CD4-positive, alpha-beta T cell treated with Interleukin-6 at 100 ng/mL for 8 hours (primary cell): ENCODE data around the gene GUCY1B1.
"Not testable (repeated sequence)": the region's sequence is repeated elsewhere in the genome, so short reads cannot be mapped to it uniquely, and the experiment has no call there.

Source experiments
- DNase-seq: peaks from one replicate; pipeline ENCODE4 v3.0.0-alpha.2; 2020; ENCODE audit warnings: mixed read lengths, low spot score

The GUCY1B1 gene

DNA sequence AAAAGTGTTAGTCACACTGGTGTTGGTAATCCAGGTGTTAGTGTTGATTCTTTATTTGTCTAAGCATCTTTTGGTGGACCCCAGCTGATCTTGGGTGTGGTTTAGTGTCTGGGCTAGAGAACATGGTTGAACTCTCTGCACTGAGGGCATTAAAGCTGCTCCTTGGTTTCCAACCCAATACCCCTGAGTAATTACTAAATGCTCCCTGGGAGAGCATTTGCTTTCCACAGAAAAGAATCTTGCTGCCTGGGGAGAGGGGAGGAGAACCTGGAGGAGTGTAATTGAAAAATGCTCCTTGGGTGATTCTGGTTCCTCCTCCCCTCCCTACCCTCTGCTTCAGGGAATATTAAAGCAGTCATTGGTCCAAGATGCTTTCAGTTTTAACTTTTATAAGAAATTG lies 3.1 kb downstream of the GUCY1B1 start:
- no peak for DNase-seq

DNA sequence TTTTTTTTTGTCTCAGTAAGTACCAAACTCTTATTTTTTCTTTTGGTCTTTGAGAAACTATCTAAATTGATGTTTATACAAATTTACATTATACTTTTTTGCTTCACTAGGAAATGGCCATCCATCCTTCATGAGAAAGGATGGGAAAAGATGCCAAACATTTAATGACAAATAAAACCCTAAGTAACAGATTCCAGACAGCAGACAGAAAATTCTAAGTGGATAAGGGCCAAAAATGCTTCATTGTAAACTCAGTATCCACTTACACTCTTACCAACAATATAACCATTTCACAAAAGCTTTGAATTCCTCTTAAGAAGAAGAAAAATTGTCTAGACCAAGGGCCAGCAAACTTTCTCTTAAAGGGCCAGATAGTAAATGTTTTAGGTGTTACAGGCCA lies 3.5 kb downstream of the GUCY1B1 start:
- no peak for DNase-seq

DNA sequence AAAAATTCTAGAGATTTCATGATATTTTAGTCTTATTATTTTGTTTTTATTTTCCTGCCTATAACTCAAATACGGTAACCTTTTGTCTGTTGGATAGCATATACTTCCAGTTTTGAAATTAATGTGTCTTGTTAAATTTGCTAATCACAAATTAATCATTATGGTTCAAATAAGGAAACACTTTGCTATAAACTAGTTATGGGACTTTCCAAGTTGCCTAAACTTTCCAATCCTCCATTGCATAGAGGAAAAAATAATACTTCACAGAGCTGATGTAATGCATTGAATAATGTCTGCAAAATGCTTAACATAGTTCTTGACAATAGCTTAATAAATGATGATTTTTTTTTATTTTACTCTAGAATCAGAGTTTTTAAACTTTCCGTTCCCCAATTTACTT lies 4.7 kb downstream of the GUCY1B1 start:
- no peak for DNase-seq

DNA sequence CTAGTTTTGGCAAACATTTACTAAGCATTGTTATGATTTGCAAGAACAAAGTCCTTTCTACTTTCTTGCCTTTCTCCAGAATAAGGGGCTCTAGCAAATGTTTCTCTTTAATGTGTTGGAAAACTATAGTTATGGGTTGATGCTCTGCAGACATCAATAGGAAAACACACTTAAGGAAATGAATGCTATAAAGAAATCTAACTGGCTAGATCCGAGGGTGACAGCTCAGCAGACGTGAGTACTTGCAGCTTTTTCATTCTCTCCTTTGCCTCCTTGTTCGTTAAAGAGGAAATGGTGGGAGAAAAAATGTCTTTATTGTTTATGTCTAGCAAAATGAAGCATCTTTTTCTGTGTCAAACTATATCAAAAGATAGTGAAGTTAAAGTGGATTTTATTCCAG lies 6.3 kb downstream of the GUCY1B1 start:
- DNase-seq: no peak

DNA sequence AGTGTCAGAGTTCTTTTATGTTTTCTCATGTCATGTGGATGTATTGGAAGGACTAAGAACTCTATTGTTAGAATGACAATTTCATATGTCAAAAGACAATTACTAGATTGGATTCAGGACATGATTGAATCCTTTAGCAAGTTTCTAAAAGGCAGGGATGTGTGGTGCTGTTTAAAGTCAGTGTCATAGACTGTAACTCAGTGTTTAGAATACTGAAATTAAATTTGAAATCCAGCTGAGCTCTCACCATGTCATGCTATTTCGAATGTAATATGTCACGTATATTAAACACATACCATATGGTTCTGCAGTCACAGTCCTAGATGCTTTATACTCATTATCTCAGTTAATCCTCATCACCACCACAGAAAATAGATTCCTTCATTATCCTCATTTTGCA lies 7.8 kb downstream of the GUCY1B1 start:
- DNase-seq: no peak

DNA sequence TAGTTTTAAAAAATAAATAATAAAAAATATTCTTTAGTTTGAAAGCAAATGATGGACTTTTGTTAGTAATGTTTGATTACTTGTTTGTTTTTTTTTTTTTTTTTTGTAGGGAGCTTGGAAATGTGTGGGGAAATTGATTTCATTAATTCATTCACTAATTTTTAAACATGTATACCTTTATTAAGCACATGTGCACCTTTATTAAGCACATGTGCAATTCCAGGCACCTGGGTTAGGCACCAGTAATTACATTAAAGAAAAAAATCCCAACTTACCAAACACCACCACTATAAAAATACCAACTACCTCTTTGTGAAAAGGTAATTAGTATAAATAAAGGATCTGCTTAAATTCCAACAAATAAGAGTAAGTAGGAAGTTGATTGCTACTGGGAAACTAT lies 9.5 kb downstream of the GUCY1B1 start:
- no peak for DNase-seq

DNA sequence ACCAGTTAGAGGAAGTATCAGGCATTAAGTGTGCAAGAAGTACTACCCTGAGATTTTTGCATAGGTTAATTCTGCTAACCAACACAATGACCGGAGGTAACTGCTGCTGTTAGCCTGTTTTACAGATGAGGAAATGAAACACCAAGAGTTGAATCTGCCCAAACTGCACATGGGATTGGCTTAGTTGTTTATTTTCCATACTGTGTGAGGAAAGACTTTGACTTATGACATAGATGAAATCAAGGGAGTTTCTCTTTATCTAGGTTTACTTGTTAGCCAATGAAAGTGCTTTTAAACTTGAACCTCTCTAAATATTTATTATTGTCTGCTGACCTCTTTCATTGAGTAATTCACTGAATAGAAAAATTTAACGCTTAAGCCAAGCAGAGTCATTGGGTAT lies 10.3 kb downstream of the GUCY1B1 start:
- no peak for DNase-seq

DNA sequence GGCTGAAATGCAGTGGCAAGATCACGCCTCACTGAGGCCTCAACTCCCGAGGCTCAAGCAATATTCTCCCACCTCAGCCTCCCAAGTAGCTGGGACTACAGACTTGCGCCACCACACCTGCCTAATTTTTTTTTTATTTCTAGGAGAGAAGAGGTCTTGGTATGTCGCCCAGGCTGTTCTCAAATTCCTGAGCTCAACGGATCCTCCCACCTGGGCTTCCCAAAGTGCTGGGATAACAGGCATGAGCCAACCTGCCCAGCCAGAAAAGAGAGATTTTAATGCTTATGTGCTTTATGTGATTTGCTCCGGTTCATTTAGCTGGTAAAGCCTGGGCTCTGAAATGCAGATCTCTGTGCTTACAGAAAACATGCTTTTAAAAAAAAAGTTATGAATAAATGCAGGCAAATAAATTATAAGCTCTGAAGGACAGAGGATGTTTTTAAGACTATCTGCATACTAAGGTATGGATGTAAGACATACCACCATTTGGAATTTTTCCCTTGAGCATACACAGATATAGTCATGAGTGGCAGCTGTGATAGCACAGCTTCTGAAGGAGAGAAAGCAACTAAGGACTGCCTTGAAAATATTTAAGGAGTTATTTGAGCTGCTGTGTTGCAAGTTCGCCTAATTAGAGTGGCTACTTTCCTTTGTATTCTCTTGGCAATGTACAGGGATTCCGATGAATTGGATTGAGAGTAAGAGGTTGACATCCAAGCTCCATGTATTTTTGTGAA lies 13.8 kb downstream of the GUCY1B1 start:
- DNase-seq: no peak

DNA sequence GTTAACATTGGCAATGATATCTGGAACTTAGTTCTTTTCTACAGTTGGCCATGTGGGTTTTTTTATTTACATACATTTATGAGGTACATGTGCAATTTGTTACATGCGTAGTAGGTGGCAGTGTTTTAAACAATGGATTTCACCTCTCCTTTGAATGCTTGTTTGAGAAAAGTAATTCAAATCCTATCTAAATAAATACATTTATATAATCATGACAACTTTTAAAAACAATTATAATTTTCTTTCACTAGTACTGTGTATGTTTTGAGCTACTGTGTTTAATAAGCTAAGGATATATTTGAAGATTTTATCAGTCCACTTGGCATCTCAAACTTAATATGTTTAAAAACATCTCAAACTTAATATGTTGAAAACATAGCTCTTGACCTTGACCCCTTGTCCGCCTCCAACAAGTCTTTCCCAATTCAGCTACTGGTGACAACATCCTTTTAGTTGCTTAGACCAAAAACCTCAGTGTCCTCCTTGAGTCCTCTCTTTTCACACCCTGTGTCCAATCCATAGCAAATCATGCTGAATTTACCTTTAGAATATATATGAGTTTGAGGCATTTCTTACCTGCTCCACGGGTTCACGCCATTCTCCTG lies 14.5 kb downstream of the GUCY1B1 start:
- no peak for DNase-seq

DNA sequence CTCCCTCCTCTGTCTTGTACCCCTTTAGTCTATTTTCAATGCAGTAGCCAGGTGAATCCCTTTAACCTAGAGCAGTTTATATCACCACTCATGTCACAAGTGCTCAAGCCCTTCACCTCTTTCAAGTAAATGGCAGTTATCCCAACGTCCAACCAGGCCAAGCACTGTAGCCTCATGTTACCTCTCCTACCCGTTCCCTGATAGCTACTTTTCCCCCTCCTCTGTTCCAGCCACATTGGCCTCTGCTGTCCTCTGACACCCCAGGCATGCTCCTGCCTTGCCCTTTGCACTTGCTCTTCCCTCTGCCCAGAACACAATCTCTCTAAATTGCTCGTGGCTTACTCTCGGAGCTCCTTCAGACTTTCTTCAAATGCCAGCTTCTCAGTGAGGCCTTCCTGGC lies 15.2 kb downstream of the GUCY1B1 start:
- DNase-seq: no peak

DNA sequence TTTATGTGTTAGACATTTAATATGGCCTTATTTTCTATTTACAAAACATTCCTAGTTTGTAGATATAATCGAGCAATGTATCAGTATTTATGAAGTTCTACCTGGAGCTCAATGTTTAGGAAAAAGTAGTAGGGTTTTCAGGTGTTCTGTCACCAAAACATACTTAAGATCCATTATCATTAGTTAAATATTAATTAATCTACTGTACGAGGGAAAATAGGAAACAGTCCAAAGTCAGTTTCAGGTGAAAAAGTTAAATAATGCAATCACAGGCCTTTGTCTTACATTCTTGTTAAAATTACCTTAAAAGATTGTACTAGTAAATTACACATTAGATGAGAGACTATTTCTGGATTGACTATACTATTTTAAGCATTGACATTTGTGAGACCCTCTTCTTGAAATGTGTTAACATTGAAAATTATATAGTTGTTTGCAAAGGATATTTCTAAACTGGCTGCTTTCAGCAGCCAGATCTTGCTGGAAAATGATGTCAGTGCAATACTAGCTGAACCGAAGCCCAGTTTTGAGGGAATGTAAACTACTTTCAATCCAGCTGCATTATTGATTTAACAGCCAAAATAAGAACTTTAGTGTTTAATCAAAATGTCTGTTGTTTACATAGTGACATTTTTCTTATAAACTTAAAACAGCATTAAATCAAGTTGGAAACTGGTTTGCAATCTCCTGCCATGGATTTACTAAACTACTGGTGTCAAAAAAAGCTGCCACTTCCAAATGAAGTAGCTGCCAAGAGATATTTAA lies 19.3 kb downstream of the GUCY1B1 start:
- DNase-seq: no peak

DNA sequence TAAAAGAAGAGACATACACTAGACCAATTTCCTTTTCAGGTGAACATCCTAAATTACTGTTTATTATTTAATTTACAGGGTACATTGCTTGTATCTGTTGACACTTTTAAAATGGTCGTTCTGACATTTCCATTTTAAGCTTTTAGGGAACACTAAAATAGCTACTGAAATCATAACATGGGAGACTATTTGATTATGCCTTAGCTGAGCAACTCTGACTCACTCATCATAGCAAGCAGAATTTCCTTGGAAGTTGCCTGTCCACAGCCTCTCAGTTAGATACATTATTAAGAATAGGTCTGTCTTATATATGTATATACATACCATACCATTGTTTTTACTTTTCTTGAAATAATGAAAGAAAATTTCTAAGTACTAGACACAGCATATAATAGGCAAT lies 22.0 kb downstream of the GUCY1B1 start:
- DNase-seq: no peak

DNA sequence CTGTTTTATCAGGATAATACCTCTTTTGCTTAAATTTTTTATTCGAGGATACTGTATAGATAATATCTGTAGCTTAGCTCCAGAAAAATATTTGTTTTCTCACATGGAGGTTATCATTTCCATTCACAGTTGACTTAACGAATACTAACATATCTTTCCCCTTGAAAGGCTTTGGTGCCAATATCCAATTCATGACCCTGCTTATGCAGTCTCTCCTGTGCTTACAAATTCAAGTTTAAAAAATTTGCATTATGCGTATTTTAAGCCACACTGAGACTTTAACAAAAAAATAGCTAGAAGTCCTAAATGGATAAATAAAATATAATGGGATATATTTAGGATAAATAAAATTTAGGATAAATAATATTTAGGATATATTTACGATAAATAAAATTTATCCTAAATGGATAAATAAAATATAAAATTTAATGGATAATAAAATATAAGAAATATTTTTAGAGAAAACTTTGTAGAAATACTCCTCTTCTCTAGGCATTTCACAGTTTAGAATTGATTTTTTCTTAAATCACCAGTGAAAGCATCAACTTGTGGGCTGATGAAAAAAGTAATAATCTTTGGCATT lies 22.5 kb downstream of the GUCY1B1 start:
- DNase-seq: no peak

DNA sequence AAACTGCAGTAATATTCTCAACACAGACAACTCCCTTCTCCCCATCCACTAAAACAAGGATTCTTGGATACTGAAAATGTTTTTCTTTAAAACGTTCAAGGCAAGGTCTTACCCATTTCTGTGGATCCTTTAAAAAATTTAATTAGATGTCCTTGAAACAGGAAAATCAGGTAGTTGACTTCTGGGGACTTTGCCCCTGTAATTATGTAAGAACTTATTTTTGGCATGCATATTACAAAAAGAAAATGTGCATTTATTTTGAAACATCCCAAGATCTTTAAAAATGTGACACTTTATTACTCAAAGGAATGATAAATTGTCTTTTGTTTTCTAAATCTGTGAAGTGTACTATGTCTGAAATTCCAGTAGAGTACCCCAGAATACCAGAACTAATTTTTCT lies 25.8 kb downstream of the GUCY1B1 start:
- DNase-seq: no peak

DNA sequence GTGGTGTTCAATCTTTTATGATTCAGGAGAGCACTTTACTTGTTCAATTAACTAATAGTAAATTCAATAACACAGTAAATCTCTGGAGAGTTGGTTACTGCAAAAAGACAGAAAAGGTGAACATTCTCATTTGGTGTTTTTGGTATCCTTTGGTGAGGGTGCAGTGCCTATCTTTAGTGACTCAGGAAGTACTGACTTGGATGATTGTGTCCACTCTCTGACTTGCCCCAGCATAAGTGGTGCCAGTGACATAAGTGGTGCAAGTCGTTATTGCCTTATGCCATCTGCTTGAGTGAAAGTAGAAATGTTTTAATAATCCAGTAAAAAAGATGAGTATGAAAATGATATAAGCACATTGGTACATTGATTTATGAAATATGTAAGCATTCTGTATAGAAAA lies 27.0 kb downstream of the GUCY1B1 start:
- no peak for DNase-seq

DNA sequence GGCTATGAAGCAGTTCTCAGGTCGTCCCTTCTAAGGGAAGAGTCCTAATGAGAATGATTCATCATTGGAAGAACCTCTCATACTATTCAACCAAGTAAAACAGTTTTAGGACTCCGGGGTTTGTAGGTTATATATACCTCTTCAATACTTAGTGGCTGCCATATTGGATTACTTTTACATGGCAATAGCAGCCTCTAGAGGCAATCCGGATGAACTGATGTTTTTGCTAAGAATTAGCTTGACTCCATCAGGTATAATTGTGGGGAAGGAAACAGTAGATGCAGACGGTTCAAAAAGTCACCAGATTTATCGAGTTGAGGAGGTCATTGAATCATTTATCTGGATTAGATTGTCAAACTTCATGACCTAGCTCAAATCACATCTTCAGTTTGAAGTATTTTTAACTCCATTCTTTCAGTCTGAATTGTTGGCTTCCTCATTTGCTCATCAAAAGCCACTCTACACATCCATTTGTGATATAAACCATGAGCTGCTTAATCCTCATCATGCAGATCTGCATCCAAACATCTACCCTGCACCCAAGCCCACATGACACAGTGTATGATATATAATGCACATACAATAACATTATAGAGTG lies 28.4 kb downstream of the GUCY1B1 start:
- no peak for DNase-seq

DNA sequence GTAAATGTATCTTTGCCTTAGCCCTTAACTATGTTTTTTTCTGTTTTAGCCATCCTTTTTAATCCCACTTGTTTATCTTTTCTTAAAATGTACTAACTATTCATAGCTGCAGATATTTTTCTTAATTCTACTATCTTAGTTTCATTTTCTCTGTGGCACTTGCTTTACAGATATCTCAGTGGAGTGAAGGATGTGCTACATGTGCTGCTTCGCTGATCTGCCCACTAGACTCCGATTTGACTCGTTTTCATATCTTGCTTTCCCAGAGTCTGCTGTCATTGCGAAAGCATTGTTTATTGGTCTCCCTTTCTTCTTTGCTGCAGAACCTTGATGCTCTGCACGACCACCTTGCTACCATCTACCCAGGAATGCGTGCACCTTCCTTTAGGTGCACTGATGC lies 30.6 kb downstream of the GUCY1B1 start:
- DNase-seq: no peak

DNA sequence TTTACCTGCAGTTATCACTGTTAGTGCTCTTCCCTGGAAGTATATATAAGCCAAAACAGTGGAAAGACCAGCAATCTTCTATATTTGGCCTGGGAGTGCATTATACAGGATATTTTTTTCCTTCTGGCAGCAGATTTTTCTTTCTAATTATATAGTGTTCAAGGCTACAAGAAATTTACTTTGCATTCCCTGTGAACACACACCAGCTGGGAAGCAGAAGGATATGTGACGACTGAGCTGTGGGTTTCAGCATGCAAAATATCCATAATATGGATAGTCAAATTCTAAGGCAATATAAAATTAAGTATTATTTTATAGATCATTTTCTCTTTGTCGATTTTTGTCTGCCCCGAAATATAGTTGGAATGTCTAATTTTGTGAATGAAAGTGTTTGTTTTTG lies 31.2 kb downstream of the GUCY1B1 start:
- no peak for DNase-seq

DNA sequence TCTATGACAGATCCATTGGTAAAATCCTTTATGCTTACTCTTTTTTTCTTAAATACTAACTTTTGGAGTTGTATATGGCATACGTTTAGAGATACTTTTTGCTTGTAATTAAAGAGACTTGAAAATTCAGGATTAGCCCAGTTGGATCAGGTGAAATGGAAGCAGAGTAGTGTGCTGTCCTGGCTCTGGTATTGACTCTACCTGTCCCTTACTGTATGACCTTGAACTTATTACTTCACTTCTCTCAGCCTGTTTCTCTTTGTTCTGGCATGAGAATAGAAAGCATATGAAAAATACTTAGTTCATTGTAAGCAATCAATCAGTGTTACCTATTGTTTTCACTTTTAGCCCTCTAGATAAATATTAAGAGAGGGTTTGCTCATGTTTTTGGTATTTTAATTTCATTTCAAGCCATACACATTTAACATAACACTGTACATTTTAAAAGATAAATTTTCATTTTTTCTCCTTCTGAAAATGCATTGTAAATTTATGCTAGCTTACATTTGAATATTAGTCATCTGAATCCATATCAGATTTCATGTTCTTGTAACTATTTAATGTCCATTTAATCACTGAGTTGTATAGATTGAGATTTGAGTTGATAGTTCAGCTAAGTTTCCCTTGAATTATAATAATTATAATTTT lies 35.9 kb downstream of the GUCY1B1 start:
- DNase-seq: no peak

DNA sequence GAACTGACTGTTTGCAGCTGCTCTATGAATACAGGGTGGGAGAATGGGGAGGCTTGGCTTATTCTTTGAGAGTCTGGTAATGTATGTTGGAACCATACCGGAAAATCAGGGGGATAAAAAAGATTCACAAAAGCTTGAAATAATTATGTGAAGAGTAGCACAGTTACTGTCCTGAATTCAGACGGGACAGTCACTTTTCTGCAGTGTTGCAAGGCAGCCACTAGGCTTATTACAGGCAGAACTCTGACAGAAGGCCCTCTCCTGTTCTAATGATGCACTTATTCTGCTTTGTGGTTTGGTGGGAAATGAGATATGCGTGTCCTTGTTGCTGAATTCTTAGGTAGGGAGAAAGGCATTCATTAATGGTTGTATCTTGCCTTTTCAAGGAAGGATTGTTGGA lies 37.2 kb downstream of the GUCY1B1 start:
- DNase-seq: no peak

DNA sequence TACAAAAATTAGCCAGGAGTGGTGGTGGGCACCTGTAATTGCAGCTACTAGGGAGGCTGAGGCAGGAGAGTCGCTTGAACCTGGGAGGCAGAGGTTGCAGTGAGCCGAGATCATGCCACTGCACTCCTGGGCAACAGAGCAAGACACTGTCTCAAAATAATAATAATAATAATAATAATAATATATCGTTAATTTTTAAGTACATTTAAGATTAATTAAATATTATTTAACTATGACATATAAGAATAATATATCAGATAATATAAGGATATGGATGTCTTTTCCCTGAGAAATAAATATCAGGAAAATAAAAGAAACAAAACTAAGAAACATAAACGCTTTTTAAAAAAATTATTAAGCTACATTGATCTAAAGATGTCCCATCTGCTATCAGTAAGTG lies 38.8 kb downstream of the GUCY1B1 start:
- not testable (repeated sequence) for DNase-seq
